Activated CD4-positive, alpha-beta T cell treated with anti-CD3 and anti-CD28 coated beads for 4 hours (primary cell): ENCODE data around the gene DIAPH3.

Experiments used
- DNase-seq, 2 donors: peaks; one replicate each; pipeline ENCODE4 v3.0.0-alpha.2; 2020

Gene DIAPH3

DNA sequence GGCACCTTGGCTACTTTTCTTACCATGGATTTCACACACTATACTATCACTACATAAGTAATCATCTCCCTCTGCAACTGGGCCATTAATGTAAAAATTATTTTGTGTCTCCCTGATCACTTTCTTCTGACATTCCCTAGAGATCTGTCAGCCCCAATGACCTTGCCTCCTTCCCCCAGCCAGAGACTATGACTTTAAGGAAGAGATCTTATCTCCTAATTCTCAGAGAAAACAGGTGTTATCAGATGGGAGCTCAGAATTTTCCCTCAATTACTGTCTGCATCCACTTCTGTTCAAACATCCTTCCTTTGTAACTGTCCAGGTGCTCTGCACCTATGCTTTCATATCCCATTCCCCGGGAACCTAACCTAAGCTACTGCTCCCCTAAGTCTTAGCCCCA is 397.5 kb downstream of the DIAPH3 start:
- no peak for DNase-seq

GRCh38 chr13:59755632-59756290 is 408.0 kb downstream of the DIAPH3 start:
- DNase-seq = no peak

DNA sequence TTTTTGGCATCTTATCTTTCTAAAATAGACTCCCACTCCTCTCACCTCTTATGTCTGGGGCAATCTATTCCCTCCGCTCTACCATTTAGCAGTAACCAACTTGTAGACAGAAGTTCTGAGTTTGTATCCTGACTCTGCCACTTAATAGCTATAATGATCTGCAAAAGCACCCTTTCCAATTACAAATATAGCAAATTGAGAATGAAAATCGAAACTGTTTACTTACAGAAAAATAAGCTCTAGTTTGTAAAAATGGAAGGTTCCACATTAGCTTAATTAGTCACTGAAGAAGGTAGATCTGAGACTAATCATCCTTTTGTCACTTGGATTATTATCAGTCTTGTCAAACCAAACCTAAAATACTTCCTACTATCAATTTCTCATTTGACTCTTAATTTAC is 409.3 kb downstream of the DIAPH3 start:
- no peak for DNase-seq

- DNase-seq = no peak
Measured at GRCh38 chr13:59750860-59751259, 412.9 kb downstream of the DIAPH3 start.

DNA sequence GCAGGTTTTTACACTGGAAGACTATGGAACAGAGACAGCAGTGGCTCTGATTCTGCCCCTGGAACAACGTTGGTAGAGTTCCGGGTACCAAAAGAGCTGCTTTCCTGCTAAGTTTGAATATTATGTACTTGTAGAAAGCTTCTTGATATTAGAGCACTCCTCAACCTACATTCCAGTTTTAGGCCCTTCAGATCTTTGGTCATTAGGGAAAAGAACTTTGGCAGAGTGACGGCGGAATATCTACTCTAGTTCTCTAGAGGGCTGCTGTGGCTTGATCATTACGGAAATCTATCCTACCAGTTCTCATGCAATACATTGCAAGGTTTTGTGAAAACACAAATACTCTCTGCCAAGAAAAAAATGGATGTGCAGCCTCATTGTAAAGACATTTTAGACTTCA is 415.7 kb downstream of the DIAPH3 start:
- no peak for DNase-seq

GRCh38 chr13:59747529-59747928 is 416.2 kb downstream of the DIAPH3 start:
- DNase-seq = no peak

GRCh38 chr13:59746291-59746962 is 417.3 kb downstream of the DIAPH3 start:
- no peak for DNase-seq

- no peak for DNase-seq
Measured at GRCh38 chr13:59745392-59745788, 418.3 kb downstream of the DIAPH3 start.

DNA sequence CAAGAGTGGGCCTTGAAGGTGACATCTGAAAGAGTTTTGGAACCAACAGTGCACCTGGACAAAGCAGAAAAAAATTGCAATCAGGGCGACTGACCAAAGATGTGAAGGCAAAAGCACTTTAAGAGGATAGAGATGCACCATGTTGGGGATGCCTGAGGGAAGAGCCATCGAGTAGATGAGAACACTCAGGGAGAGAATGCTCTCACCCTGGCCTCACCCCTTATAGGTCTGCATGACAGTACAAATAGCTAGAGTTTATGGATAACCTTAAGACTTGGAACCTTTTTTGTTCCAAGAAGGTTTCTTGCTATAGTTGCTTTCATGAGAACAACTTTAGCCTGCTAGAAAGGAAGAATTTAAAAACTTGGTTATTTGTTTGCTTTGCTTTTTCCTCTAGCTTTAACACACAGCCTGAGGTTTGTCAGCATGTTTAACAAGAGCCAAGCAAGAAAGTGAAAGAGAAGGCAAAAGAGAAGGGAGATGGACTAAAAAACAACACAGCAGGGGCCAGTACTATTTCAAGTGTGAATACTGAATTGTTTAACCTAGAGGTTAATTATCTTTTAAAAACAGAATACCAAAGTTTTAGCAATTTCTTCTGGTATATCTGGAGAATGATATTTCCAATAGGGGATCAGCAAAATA is 418.9 kb downstream of the DIAPH3 start:
- no peak for DNase-seq

DNA sequence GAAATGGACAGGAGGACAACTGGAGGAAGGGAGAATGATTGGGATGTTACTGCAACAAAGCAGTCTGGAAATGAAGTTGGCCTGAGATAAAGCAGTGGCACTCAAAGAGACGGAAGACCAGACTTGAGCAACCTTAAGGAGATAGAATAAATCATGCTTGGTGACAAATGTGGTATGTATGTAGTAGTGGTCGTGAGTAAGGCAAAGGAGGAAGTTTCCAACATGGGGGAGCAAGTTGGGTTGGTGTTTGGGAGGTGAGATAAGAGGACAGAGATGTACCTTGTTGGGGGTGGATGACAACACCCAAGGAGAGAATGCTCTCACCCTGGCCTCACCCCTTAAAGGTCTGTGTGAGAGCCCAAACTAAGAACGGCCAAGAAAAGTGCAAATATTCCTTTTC is 420.5 kb downstream of the DIAPH3 start:
- no peak for DNase-seq

- no peak for DNase-seq
Measured at GRCh38 chr13:59742467-59742866, 421.3 kb downstream of the DIAPH3 start.

- DNase-seq = no peak
Measured at GRCh38 chr13:59738921-59739320, 424.8 kb downstream of the DIAPH3 start.

DNA sequence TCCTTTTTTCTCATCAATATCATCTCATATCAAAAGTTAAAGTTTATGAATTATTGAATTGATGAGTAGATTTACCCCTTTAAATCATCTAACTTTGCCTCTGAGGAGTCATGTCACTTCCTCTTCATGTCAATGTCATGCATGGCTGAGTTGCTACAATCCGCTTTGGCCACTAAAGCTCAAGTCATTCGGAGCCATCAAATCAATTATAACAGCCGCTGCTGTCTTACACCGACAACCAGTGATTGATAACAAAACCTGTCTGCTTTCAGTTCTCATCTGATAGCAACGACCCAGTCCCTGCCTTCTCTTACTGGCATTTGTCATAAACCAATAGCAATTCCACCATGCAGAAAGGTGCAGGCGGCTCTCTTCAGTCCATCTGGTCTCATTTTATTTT is 429.3 kb downstream of the DIAPH3 start:
- DNase-seq = no peak

GRCh38 chr13:59733744-59734143 is 430.0 kb downstream of the DIAPH3 start:
- no peak for DNase-seq

DNA sequence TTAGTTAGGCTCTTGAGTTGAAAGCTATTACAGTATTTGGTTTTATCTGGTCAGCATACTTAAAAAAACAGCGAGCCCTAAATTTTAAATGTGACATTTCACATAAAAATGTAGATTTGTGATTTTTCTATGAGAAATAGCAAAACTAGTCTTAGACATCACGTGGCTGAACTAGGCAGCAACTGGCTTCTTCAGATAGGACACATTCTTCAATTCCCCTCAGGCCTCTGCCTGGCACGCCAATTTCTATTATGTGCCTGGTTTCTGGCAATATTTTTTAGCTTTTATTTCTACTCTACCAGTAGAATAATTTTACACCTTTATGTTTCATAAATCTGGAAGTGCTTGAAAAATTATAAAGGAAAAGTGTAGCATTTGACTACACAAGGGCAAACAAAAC is 433.7 kb downstream of the DIAPH3 start:
- no peak for DNase-seq

GRCh38 chr13:59728896-59729545 is 434.7 kb downstream of the DIAPH3 start:
- DNase-seq = no peak

GRCh38 chr13:59721926-59722910 is 441.5 kb downstream of the DIAPH3 start:
- DNase-seq = no peak

GRCh38 chr13:59715611-59716010 is 448.1 kb downstream of the DIAPH3 start:
- DNase-seq = no peak

DNA sequence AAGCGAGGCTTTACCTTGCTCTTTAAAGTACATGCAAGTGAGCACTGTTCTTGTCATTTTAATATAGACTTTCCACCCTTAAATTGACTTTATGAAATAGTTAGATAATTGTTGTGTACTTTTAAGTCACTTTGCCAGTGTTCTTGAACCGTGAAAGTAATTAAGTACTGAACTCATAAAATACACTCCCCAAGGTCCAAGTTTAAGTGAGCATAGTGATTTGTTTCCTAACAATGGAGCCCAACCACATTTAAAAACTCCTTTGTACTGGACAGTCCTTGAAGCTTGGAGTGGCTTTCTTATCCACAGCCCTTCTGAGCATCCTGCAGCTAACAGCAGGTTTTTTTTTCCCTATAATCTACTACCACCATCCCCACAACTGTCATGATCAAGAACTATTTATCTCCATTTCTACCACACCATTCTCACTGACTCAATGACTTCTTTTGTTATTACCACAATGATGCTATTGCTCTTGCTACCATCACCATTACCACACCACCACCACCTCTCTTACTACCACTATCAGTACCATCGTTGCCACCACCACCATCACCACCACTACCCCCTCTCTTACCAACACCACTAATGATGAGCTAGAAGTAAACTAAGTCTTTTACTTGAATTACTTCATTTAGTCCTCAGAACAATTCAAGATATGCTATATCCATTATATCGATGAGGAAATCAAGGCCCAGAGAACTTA is 452.6 kb downstream of the DIAPH3 start:
- DNase-seq = no peak

DNA sequence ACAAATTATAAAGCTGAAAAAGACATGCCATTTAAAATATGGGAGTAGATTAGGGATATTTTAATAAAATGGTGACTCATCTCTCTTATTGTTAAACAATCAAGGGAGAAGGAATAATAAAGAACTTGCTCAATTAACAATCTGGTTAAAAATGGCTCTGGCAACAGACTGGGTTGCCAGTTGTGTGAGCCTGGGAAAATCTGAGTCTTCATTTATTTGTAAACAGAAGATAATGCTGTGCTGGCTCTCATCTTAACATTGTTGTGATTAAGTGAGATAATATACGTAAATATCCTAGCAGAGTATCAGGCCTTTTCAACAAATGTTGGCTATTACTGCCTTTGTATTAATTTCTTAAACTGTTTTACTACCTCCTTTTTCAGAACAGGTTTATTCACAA is 453.3 kb downstream of the DIAPH3 start:
- no peak for DNase-seq

DNA sequence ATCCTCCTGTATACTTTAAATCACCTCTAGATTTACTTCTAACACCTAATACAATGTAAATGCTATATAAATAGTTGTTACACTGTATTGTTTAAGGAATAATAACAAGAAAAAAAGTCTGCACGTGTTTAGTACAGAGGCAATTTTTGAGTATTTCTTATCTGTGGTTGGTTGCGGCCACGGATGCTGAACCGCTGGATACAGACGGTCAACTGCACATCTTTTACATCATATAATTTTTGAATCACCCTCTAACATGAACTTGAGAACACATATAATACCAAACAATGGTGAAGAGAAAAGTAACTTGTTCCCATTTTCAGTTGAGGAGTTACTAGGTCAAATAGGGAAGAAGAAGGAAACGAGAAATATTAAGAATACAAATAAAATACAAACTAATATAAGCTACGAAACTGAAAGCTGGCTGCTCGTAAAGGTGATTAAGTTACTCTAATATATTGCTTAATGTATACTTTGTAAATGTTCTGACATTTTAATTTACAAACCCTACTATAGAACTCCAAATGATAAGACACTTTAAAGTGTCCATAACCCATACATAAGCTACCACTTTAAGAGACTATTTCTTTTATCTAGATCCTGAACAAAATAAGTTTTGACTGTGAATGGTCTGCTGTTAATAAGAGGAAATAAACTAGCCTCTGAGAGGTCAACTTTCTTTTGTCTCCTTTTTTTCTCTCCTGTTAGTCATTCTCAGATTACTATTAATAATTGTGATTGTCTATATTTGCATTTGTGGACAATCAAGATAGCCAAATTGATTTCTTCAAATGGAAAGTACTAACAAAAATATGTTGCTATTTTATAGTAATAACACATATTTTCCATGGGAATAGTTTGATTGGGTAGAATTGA is 457.4 kb downstream of the DIAPH3 start:
- DNase-seq = no peak
